ENCODE results near the gene EXOC4. TPM values are rescaled to one million over a fixed set of nuclear protein-coding genes. Genes with fewer than 3 reads are reported as not detected.

The EXOC4 gene
- total RNA-seq, 1 experiment from 2014 or later, result 77.0 TPM

- DNase-seq (ENCODE audit: extremely low read depth, low read depth), result no peak
Measured at GRCh38 chr7:133522501-133522900, 269.6 kb downstream of the EXOC4 start.

GRCh38 chr7:133528796-133529195, 275.9 kb downstream of the EXOC4 start:
- no peak for DNase-seq (ENCODE audit: extremely low read depth, low read depth)

- DNase-seq (ENCODE audit: extremely low read depth, low read depth), result peak; percentile 5
Measured at GRCh38 chr7:133529861-133530260, 277.0 kb downstream of the EXOC4 start.

GRCh38 chr7:133530682-133531081, 277.8 kb downstream of the EXOC4 start:
- DNase-seq (ENCODE audit: extremely low read depth, low read depth), result no peak

GRCh38 chr7:133534816-133535215, 281.9 kb downstream of the EXOC4 start:
- DNase-seq (ENCODE audit: extremely low read depth, low read depth), result no peak

GRCh38 chr7:133535308-133535707, 282.4 kb downstream of the EXOC4 start:
- DNase-seq (ENCODE audit: extremely low read depth, low read depth), result no peak

GRCh38 chr7:133536450-133536849, 283.6 kb downstream of the EXOC4 start:
- DNase-seq (ENCODE audit: extremely low read depth, low read depth), result no peak

- no peak for DNase-seq (ENCODE audit: extremely low read depth, low read depth)
Measured at GRCh38 chr7:133539016-133539415, 286.1 kb downstream of the EXOC4 start.

- no peak for DNase-seq (ENCODE audit: extremely low read depth, low read depth)
Measured at GRCh38 chr7:133540096-133540860, 287.4 kb downstream of the EXOC4 start.

- no peak for DNase-seq (ENCODE audit: extremely low read depth, low read depth)
Measured at GRCh38 chr7:133542209-133542780, 289.4 kb downstream of the EXOC4 start.

GRCh38 chr7:133543657-133544056, 290.8 kb downstream of the EXOC4 start:
- no peak for DNase-seq (ENCODE audit: extremely low read depth, low read depth)

- no peak for DNase-seq (ENCODE audit: extremely low read depth, low read depth)
Measured at GRCh38 chr7:133545618-133546017, 292.7 kb downstream of the EXOC4 start.

GRCh38 chr7:133547981-133548380, 295.1 kb downstream of the EXOC4 start:
- no peak for DNase-seq (ENCODE audit: extremely low read depth, low read depth)

- no peak for DNase-seq (ENCODE audit: extremely low read depth, low read depth)
Measured at GRCh38 chr7:133549633-133550032, 296.8 kb downstream of the EXOC4 start.

GRCh38 chr7:133550145-133550544, 297.3 kb downstream of the EXOC4 start:
- no peak for DNase-seq (ENCODE audit: extremely low read depth, low read depth)

GRCh38 chr7:133550811-133551210, 297.9 kb downstream of the EXOC4 start:
- no peak for DNase-seq (ENCODE audit: extremely low read depth, low read depth)

GRCh38 chr7:133551466-133551865, 298.6 kb downstream of the EXOC4 start:
- no peak for DNase-seq (ENCODE audit: extremely low read depth, low read depth)

- DNase-seq (ENCODE audit: extremely low read depth, low read depth), result no peak
Measured at GRCh38 chr7:133552079-133552478, 299.2 kb downstream of the EXOC4 start.

GRCh38 chr7:133554330-133554729, 301.5 kb downstream of the EXOC4 start:
- no peak for DNase-seq (ENCODE audit: extremely low read depth, low read depth)

- no peak for DNase-seq (ENCODE audit: extremely low read depth, low read depth)
Measured at GRCh38 chr7:133556048-133556447, 303.2 kb downstream of the EXOC4 start.

GRCh38 chr7:133556553-133556952, 303.7 kb downstream of the EXOC4 start:
- DNase-seq (ENCODE audit: extremely low read depth, low read depth), result no peak

GRCh38 chr7:133560900-133561299, 308.0 kb downstream of the EXOC4 start:
- DNase-seq (ENCODE audit: extremely low read depth, low read depth), result no peak

All from NCI-H460 (cell line).